H1 (cell line): Measurements from ENCODE around the gene CTSV. TPM values are rescaled to one million over a fixed set of nuclear protein-coding genes. Genes with fewer than 3 reads are reported as not detected.
"Not testable (repeated sequence)": the region's sequence is repeated elsewhere in the genome, so short reads cannot be mapped to it uniquely, and the experiment has no call there.

Source experiments
- CTCF ChIA-PET: fragments of 300-600 bp; sonication (Branson Sonifier 250); formaldehyde crosslinking; loops from one replicate; lab custom pipeline; 2021; ENCODE audit not compliant: partially characterized antibody; lab: Charles Lee
- POLR2A ChIA-PET: fragments of 300-600 bp; sonication (Branson Sonifier 250); formaldehyde crosslinking; loops from one replicate; lab custom pipeline; 2021; ENCODE audit warnings: inconsistent platforms; ENCODE audit not compliant: partially characterized antibody; lab: Charles Lee
- DNase-seq, 2 experiments: peaks; one replicate each; pipeline versions ENCODE4 v3.0.0 to v3.0.0-alpha.2; 2010 to 2022; ENCODE audit warnings: low spot score in 2 of 2, low read depth in 1 of 2, mixed read lengths in 1 of 2
- FAIRE-seq: peaks from 2 replicates; lab custom pipeline; 2011; peaks lifted over from hg19 to GRCh38; lab: Jason Lieb, UNC
- H2AFZ ChIP-seq: 2 replicates; pipeline ENCODE4 v1.8.1; 2012; ENCODE audit warnings: low read length, inconsistent platforms
- H2AK5ac ChIP-seq: 2 replicates; pipeline ENCODE4 v1.6.1; 2013; ENCODE audit warnings: low read depth, low read length
- H2BK120ac ChIP-seq: replicated peaks from 2 replicates; pipeline ENCODE3; 2013; ENCODE audit warnings: low read depth, low read length, inconsistent platforms
- H2BK12ac ChIP-seq: 2 replicates; pipeline ENCODE4 v1.6.1; 2013; ENCODE audit warnings: low read depth, low read length
- H2BK15ac ChIP-seq: 2 replicates; pipeline ENCODE4 v1.6.1; 2013; ENCODE audit warnings: low read length
- H2BK20ac ChIP-seq: 2 replicates; pipeline ENCODE4 v1.6.1; 2013; ENCODE audit warnings: low read length
- H2BK5ac ChIP-seq: 2 replicates; pipeline ENCODE4 v1.6.1; 2013; ENCODE audit warnings: low read depth, low read length
- H3K14ac ChIP-seq: 2 replicates; pipeline ENCODE4 v1.6.1; 2013; ENCODE audit warnings: inconsistent platforms; ENCODE audit not compliant: insufficient read length
- H3K18ac ChIP-seq: 2 replicates; pipeline ENCODE4 v1.6.1; 2013; ENCODE audit warnings: low read length; ENCODE audit errors: extremely low read depth
- H3K23ac ChIP-seq: 2 replicates; pipeline ENCODE4 v1.6.1; 2013; ENCODE audit warnings: inconsistent platforms; ENCODE audit not compliant: insufficient read length
- H3K23me2 ChIP-seq: 2 replicates; pipeline ENCODE4 v1.6.1; 2013; ENCODE audit warnings: low read depth, low read length
- H3K27ac ChIP-seq: 2 replicates; pipeline ENCODE4 v1.6.1; 2011; ENCODE audit warnings: low read depth, low read length, inconsistent platforms
- H3K27me3 ChIP-seq, 4 experiments: replicated peaks in 1 of 4; 1 replicate in 1 of 4; 2 replicates in 3 of 4; pipeline versions ENCODE4 v1.6.1 to v1.8.1; 2011 to 2013; ENCODE audit warnings: low read length in 3 of 4, mild to moderate bottlenecking in 3 of 4, inconsistent platforms in 2 of 4, mixed read lengths in 2 of 4, moderate library complexity in 1 of 4; ENCODE audit not compliant: control insufficient read depth in 3 of 4, insufficient read depth in 3 of 4; ENCODE audit errors: extremely low read depth in 1 of 4
- H3K36me3 ChIP-seq, 4 experiments: 2 replicates each; pipeline versions ENCODE4 v1.6.1 to v1.8.1; 2011 to 2013; ENCODE audit warnings: mild to moderate bottlenecking in 4 of 4, low read length in 3 of 4, moderate library complexity in 2 of 4, control low read depth in 1 of 4, inconsistent platforms in 1 of 4; ENCODE audit not compliant: insufficient read depth in 4 of 4, control insufficient read depth in 2 of 4
- H3K4ac ChIP-seq: replicated peaks from 2 replicates; pipeline ENCODE3; 2013; ENCODE audit warnings: low read length, low read depth, mixed read lengths, inconsistent platforms; ENCODE audit not compliant: insufficient read length
- H3K4me1 ChIP-seq, 4 experiments: replicated peaks in 1 of 4; 1 replicate in 1 of 4; 2 replicates in 3 of 4; pipeline versions ENCODE4 v1.6.1 to v1.8.1; 2011 to 2013; ENCODE audit warnings: low read length in 3 of 4, inconsistent platforms in 2 of 4, mixed read lengths in 1 of 4; ENCODE audit not compliant: insufficient read depth in 4 of 4, control insufficient read depth in 3 of 4
- H3K4me2 ChIP-seq, 2 experiments: 2 replicates each; pipeline versions ENCODE4 v1.6.1 to v1.8.1; 2011 to 2013; ENCODE audit warnings: low read depth in 2 of 2, low read length in 2 of 2, control low read depth in 1 of 2, inconsistent platforms in 1 of 2, mild to moderate bottlenecking in 1 of 2; ENCODE audit not compliant: insufficient read depth in 1 of 2
- H3K4me3 ChIP-seq, 4 experiments: fragments of 200-600, 300-600 bp in 1 of 4; sonication (generic), shearing (Covaris generic), sonication (Bioruptor Twin) in 1 of 4; 2 replicates each; pipeline versions ENCODE4 v1.5.1 to v1.8.1; 2011 to 2016; ENCODE audit warnings: low read length in 4 of 4, low read depth in 3 of 4, control low read depth in 2 of 4, inconsistent platforms in 2 of 4, mild to moderate bottlenecking in 2 of 4, mixed read lengths in 1 of 4, moderate library complexity in 1 of 4; ENCODE audit not compliant: insufficient read depth in 2 of 4; ENCODE audit errors: extremely low read depth in 1 of 4
- H3K56ac ChIP-seq: replicated peaks from 2 replicates; pipeline ENCODE3; 2013; ENCODE audit warnings: low read depth, mild to moderate bottlenecking, mixed read lengths, low read length, inconsistent platforms; ENCODE audit not compliant: insufficient read length
- H3K79me1 ChIP-seq: 2 replicates; pipeline ENCODE4 v1.6.1; 2013; ENCODE audit warnings: low read depth, low read length, control low read depth
- H3K79me2 ChIP-seq, 2 experiments: 2 replicates each; pipeline versions ENCODE4 v1.6.1 to v1.8.1; 2012 to 2013; ENCODE audit warnings: low read length in 2 of 2, mild to moderate bottlenecking in 2 of 2, inconsistent platforms in 1 of 2; ENCODE audit not compliant: insufficient read depth in 2 of 2, control insufficient read depth in 1 of 2
- H3K9ac ChIP-seq, 4 experiments: replicated peaks in 1 of 4; 1 replicate in 1 of 4; 2 replicates in 3 of 4; pipeline versions ENCODE4 v1.6.1 to v1.8.1; 2011 to 2013; ENCODE audit warnings: low read depth in 3 of 4, low read length in 3 of 4, control low read depth in 2 of 4, mild to moderate bottlenecking in 2 of 4, moderate library complexity in 2 of 4, inconsistent platforms in 1 of 4; ENCODE audit errors: extremely low read depth in 1 of 4
- H3K9me3 ChIP-seq, 2 experiments: 2 replicates each; pipeline versions ENCODE4 v1.6.1 to v1.8.1; 2012 to 2013; ENCODE audit warnings: mild to moderate bottlenecking in 2 of 2, moderate library complexity in 2 of 2, control low read depth in 1 of 2, inconsistent platforms in 1 of 2, low read depth in 1 of 2, low read length in 1 of 2, mixed read lengths in 1 of 2; ENCODE audit not compliant: insufficient read depth in 2 of 2
- H4K20me1 ChIP-seq, 2 experiments: replicated peaks in 1 of 2; 2 replicates each; pipeline versions ENCODE3 to v1.8.1; 2011 to 2013; ENCODE audit warnings: inconsistent platforms in 2 of 2, low read length in 2 of 2, mild to moderate bottlenecking in 1 of 2; ENCODE audit not compliant: insufficient read depth in 2 of 2, control insufficient read depth in 1 of 2
- H4K5ac ChIP-seq: 2 replicates; pipeline ENCODE4 v1.6.1; 2013; ENCODE audit warnings: low read length, low read depth, mixed read lengths, inconsistent platforms; ENCODE audit not compliant: insufficient read length
- H4K8ac ChIP-seq: 2 replicates; pipeline ENCODE4 v1.8.0; 2013; ENCODE audit warnings: mild to moderate bottlenecking, moderate library complexity, low read length, inconsistent platforms; ENCODE audit not compliant: insufficient read depth; ENCODE audit errors: extremely low read depth
- H4K91ac ChIP-seq: replicated peaks from 2 replicates; pipeline ENCODE3; 2013; ENCODE audit warnings: low read length, mixed read lengths, inconsistent platforms; ENCODE audit not compliant: insufficient read length
- WGBS, 2 experiments: shearing (Covaris generic) in 1 of 2; methylation state at CpG; one replicate each; pipeline versions ENCODE4 v1.1.6 to v1.1.7; 2013 to 2015; ENCODE audit warnings: low lambda C conversion rate in 2 of 2, mixed read lengths in 2 of 2, inconsistent platforms in 1 of 2, low coverage in 1 of 2, missing lambda C conversion rate in 1 of 2; ENCODE audit not compliant: insufficient replicate concordance in 2 of 2, insufficient coverage in 1 of 2, insufficient read length in 1 of 2; ENCODE audit errors: extremely low coverage in 1 of 2, missing lambda C conversion rate in 1 of 2; 5-methylcytosine and 5-hydroxymethylcytosine counted together
- polyA plus RNA-seq, 7 experiments: library from polyadenylated mRNA; depleted of rRNA in 3 of 7; stranded (reverse) in 5 of 7; unstranded in 2 of 7; fragments of >200 nt in 5 of 7; fragments of 200-250 nt in 2 of 7; gene quantifications; 1 replicate in 5 of 7; 2 replicates in 1 of 7; 4 replicates in 1 of 7; pipeline versions ENCODE4 v1.2.1 to v1.2.3, GENCODE V29; 2011 to 2013; ENCODE audit warnings: missing spikeins in 2 of 7, mixed read lengths in 2 of 7
- total RNA-seq: library from RNA; stranded (reverse); fragmentation: NEBNext Ultra II Directional; extraction: Animal tissue kit (Norgen Biotek cat#: 25700); gene quantifications from 2 replicates; pipeline ENCODE4 v1.2.1, GENCODE V29; 2021

Gene CTSV
- total and polyA plus RNA-seq, 2 of the 8 experiments (the other 6 are each of a cell fraction or from before 2014, with no cell fraction given), result 91.0 to 114 TPM

- H3K14ac ChIP-seq, H3K27me3 ChIP-seq, H2BK15ac ChIP-seq, H4K8ac ChIP-seq, H2BK120ac ChIP-seq, H3K79me1 ChIP-seq, H4K91ac ChIP-seq, H3K23me2 ChIP-seq, H2BK20ac ChIP-seq, H2BK5ac ChIP-seq, H3K18ac ChIP-seq, H3K9ac ChIP-seq, H4K20me1 ChIP-seq, H2AFZ ChIP-seq, H3K56ac ChIP-seq, H3K27ac ChIP-seq, H3K4me3 ChIP-seq, H3K4me2 ChIP-seq, H3K4me1 ChIP-seq, FAIRE-seq, H2AK5ac ChIP-seq, H3K36me3 ChIP-seq, H3K9me3 ChIP-seq, H4K5ac ChIP-seq, CTCF ChIA-PET, H3K23ac ChIP-seq, H2BK12ac ChIP-seq, H3K4ac ChIP-seq, DNase-seq: not testable (repeated sequence)
- POLR2A ChIA-PET, result interaction anchor here (0.6 kb wide), 1 partner anchor 9 kb away, joined by 3 read pairs; no protein-coding TSS in a partner anchor
- 47% methylated on average over 3 of the region's 3 CpGs; no CpG with 5 or more reads in 1 of the 2 experiments for WGBS, 2 experiments
- peaks cover 0 to 73% of the 10 kb centered on the region in 2 experiments; a peak in 2 of 4 replicates for H3K79me2 ChIP-seq
Observed at GRCh38 chr9:97000139-97000787, 38.7 kb downstream of the CTSV start.

DNA sequence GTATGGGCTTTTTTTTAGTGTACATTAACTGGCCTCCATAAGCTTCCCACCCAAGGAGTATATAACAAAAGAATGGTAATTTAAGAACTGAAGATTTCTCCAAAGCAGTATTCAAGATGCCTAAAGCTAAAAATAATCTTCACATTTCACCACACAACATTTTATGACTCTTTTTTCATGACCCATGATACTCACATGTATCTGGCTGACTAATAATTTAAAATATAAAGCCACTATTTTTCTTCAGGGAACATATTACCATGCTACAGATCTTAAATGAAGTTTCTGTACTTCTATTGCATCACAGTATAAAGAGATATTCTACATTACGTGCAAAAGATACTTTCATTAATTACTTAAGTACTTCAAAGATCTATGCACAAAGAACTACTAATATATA is 39.2 kb downstream of the CTSV start:
- H2BK5ac ChIP-seq, H3K18ac ChIP-seq, H3K56ac ChIP-seq, H3K79me1 ChIP-seq, H4K91ac ChIP-seq, H3K14ac ChIP-seq, FAIRE-seq, H3K4me2 ChIP-seq, H2BK20ac ChIP-seq, H2AFZ ChIP-seq, H3K27ac ChIP-seq, H4K20me1 ChIP-seq, H3K9ac ChIP-seq, H4K8ac ChIP-seq, DNase-seq, H3K36me3 ChIP-seq, H2BK15ac ChIP-seq, H3K23me2 ChIP-seq, H3K27me3 ChIP-seq, H3K4me1 ChIP-seq, H3K4me3 ChIP-seq, H3K4ac ChIP-seq, H2AK5ac ChIP-seq, H2BK120ac ChIP-seq, H3K9me3 ChIP-seq, H3K23ac ChIP-seq, H2BK12ac ChIP-seq, H4K5ac ChIP-seq, CTCF ChIA-PET: not testable (repeated sequence)
- peaks cover 0 to 69% of the 10 kb centered on the region in 2 experiments; a peak in 2 of 4 replicates for H3K79me2 ChIP-seq
- WGBS, 2 experiments, result 75% methylated on average over 1 of the region's 1 CpG; no CpG with 5 or more reads in 1 of the 2 experiments
- POLR2A ChIA-PET, result interaction anchor here (0.6 kb wide), 1 partner anchor 10 kb away, joined by 3 read pairs; no protein-coding TSS in a partner anchor
